Smooth muscle cell (in vitro differentiated cells): ENCODE data around the gene PHF5A. TPM values are rescaled to one million over a fixed set of nuclear protein-coding genes. Genes with fewer than 3 reads are reported as not detected.
"Not testable (repeated sequence)": the region's sequence is repeated elsewhere in the genome, so short reads cannot be mapped to it uniquely, and the experiment has no call there.

Source experiments
- DNase-seq: peaks from one replicate; lab custom pipeline; 2025; ENCODE audit not compliant: unreplicated experiment; lab: John Stamatoyannopoulos, UW
- H2AFZ ChIP-seq: fragments of 200-600 bp; sonication (generic); 2 replicates; pipeline ENCODE4 v1.6.0; 2016; ENCODE audit warnings: antibody characterized with exemption, low read depth, mild to moderate bottlenecking
- H3F3A ChIP-seq: fragments of 200-600 bp; sonication (generic); 2 replicates; pipeline ENCODE4 v1.6.0; 2017; ENCODE audit warnings: antibody characterized with exemption, low read depth
- H3K27ac ChIP-seq: fragments of 200-600 bp; sonication (generic); 2 replicates; pipeline ENCODE4 v1.5.1; 2016; ENCODE audit warnings: low read depth, mild to moderate bottlenecking
- H3K27me3 ChIP-seq: fragments of 200-600 bp; sonication (generic); 2 replicates; pipeline ENCODE4 v1.6.1; 2016; ENCODE audit warnings: low read depth, mild to moderate bottlenecking
- H3K36me3 ChIP-seq: fragments of 200-600 bp; sonication (generic); 2 replicates; pipeline ENCODE4 v1.5.1; 2016; ENCODE audit warnings: low read depth
- H3K4me1 ChIP-seq: fragments of 200-600 bp; sonication (generic); 2 replicates; pipeline ENCODE4 v1.5.1; 2016; ENCODE audit warnings: low read depth
- H3K4me2 ChIP-seq: fragments of 200-600 bp; sonication (generic); 2 replicates; pipeline ENCODE4 v1.6.0; 2016; ENCODE audit warnings: mild to moderate bottlenecking
- H3K4me3 ChIP-seq: fragments of 200-600 bp; sonication (generic); 2 replicates; pipeline ENCODE4 v1.5.1; 2016; ENCODE audit warnings: mild to moderate bottlenecking
- H3K79me2 ChIP-seq: fragments of 200-600 bp; sonication (generic); 2 replicates; pipeline ENCODE4 v1.6.0; 2016; ENCODE audit warnings: low read depth, mild to moderate bottlenecking
- H3K9ac ChIP-seq: fragments of 200-600 bp; sonication (generic); 2 replicates; pipeline ENCODE4 v1.6.0; 2016; ENCODE audit warnings: low read depth
- H3K9me3 ChIP-seq: fragments of 200-600 bp; sonication (generic); replicated peaks from 2 replicates; pipeline ENCODE4 v1.5.1; 2016; ENCODE audit warnings: low read depth
- H4K20me1 ChIP-seq: fragments of 200-600 bp; sonication (generic); 2 replicates; pipeline ENCODE4 v1.6.0; 2016; ENCODE audit warnings: low read depth
- WGBS: methylation state at CpG from one replicate; pipeline ENCODE4 v1.1.7; 2016; ENCODE audit warnings: low lambda C conversion rate; 5-methylcytosine and 5-hydroxymethylcytosine counted together
- polyA plus RNA-seq: library from polyadenylated mRNA; unstranded; fragments of >200 nt; fragmentation: Nextera tagmentation; extraction: Ambion mirVana; gene quantifications from 2 replicates; pipeline ENCODE4 v1.2.1, GENCODE V29; 2016
- total RNA-seq: library from RNA; depleted of rRNA; stranded (reverse); fragments of >200 nt; gene quantifications from 2 replicates; pipeline ENCODE4 v1.2.3, GENCODE V29; 2014
- TF ChIP-seq, protein P1 (sequence below): fragments of 200-600 bp; sonication (generic); IDR thresholded peaks from 2 replicates; pipeline ENCODE4 v1.5.1; 2017; ENCODE audit warnings: borderline replicate concordance, mild to moderate bottlenecking, antibody characterized with exemption; ENCODE audit not compliant: insufficient read depth, poor library complexity, severe bottlenecking

PHF5A gene
- total and polyA plus RNA-seq, 2 experiments from 2014 or later = 19.4 to 28.3 TPM

DNA sequence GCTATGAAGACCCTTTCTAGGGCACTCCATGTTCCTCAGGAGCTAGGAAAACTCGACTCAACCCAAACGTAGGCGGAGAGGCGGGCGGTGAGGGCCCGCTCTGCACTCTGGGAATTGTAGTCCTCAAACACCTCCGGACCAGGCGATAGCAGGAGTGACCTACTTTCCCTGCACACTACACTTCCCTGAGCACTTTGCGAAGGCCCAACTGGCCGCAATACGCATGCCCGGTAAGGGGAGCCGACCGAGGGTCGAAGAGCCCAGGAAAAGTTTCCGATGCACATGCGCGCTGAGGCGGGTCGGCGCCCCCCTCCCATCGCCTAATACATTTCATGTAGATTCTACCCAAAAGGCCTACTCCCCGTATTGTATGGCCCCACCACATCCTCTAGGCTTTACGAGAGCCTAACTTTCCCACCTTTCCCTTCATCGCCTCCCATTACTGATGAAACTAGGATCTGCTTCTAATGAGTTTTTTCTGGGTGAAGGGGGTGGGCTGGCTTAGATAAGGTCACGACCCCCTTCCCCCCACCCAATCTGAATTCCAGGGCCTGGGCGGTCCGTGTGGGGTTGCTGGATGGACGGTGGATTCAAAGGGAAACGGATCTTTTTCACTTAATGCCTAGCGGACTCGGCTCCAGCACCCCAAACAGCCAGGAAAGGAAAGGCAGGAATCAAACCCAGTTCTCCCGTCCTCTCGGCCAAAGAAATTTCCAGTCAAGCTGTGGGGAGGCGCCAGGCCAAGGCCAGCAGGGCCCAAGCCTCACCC, 23.9 kb downstream of the PHF5A start:
- TF ChIP-seq, protein P1, sequence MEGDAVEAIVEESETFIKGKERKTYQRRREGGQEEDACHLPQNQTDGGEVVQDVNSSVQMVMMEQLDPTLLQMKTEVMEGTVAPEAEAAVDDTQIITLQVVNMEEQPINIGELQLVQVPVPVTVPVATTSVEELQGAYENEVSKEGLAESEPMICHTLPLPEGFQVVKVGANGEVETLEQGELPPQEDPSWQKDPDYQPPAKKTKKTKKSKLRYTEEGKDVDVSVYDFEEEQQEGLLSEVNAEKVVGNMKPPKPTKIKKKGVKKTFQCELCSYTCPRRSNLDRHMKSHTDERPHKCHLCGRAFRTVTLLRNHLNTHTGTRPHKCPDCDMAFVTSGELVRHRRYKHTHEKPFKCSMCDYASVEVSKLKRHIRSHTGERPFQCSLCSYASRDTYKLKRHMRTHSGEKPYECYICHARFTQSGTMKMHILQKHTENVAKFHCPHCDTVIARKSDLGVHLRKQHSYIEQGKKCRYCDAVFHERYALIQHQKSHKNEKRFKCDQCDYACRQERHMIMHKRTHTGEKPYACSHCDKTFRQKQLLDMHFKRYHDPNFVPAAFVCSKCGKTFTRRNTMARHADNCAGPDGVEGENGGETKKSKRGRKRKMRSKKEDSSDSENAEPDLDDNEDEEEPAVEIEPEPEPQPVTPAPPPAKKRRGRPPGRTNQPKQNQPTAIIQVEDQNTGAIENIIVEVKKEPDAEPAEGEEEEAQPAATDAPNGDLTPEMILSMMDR = no peak
- Histone ChIP-seq H3K9ac (peak overlapping the region; percentile 94), H3K27me3 (no peaks in the 10 kb centered on the region), H3K27ac (peak overlapping the region; percentile 73), H3K4me3 (peak overlapping the region; percentile 89), H3K36me3 (no peaks in the 10 kb centered on the region), H4K20me1 (peaks cover 57% of the 10 kb centered on the region), H3K4me2 (peak overlapping the region; percentile 86), H3F3A (peaks cover 5% of the 10 kb centered on the region), H2AFZ (peak overlapping the region; percentile 54), H3K79me2 (peaks cover 66% of the 10 kb centered on the region), H3K4me1 (peaks cover 11% of the 10 kb centered on the region), H3K9me3 (no peaks in the 10 kb centered on the region)
- peak; percentile 80 for DNase-seq
- WGBS = 1% methylated on average over 35 of the region's 35 CpGs

- Histone ChIP-seq H3K36me3 (no peaks in the 10 kb centered on the region), H3F3A (no peaks in the 10 kb centered on the region), H3K27ac (peak overlapping the region; percentile 5), H2AFZ (no peak overlapping the region), H3K4me2 (no peak overlapping the region), H3K27me3 (no peaks in the 10 kb centered on the region), H3K9ac (no peak overlapping the region), H3K4me3 (no peak overlapping the region), H3K79me2 (peaks cover 85% of the 10 kb centered on the region), H3K9me3 (no peaks in the 10 kb centered on the region), H4K20me1 (peaks cover 79% of the 10 kb centered on the region), H3K4me1 (peaks cover 7% of the 10 kb centered on the region)
- no peak for DNase-seq
- 91% methylated on average over 2 of the region's 2 CpGs for WGBS
- TF ChIP-seq, protein P1 = no peak
Observed at GRCh38 chr22:41442240-41442792, 26.2 kb downstream of the PHF5A start.

DNA sequence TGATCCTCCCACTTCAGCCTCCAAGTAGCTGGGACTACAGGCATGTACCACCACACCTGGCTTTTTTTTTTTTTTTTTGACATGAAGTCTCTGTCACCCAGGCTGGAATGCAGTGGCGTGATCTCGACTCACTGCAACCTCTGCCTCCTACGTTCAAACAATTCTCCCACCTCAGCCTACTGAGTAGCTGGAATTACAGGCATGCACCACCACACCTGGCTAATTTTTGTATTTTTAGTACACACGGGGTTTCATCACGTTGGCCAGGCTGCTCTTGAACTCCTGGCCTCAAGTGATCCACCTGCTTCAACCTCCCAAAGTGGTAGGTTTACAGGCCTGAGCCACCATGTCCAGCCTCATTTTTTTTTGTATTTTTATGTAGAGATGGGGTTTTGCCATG, 28.0 kb downstream of the PHF5A start:
- not testable (repeated sequence) for DNase-seq, H3K4me3 ChIP-seq, H2AFZ ChIP-seq, H3K27ac ChIP-seq, H3K4me1 ChIP-seq, H3K9ac ChIP-seq, H3K36me3 ChIP-seq, H3K9me3 ChIP-seq, H3K27me3 ChIP-seq, H3F3A ChIP-seq, H3K4me2 ChIP-seq
- H3K79me2 ChIP-seq = peaks cover 89% of the 10 kb centered on the region
- H4K20me1 ChIP-seq = peaks cover 94% of the 10 kb centered on the region
- WGBS = 85% methylated on average over 5 of the region's 5 CpGs

DNA sequence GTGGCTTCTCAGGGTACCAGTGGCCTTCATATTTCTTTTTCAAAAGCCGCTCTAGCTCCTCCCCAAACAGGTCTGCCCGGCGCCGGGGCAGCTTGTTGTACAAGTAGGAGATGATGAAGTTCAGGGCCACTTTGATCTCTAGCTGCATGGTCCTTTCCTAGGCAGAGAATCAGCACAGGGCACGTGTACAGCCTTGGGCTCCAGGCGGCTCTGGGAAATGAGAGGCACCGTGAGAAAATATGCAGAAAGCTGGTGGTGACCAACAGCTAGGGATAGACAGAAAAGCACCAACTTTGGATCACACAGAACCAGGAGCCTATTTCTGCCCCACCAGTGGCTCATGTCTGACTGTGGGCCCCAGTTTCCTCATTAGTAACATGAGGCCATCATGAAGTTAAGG, 31.3 kb downstream of the PHF5A start:
- DNase-seq = no peak
- Histone ChIP-seq H3K27me3 (no peaks in the 10 kb centered on the region), H4K20me1 (peaks cover 100% of the 10 kb centered on the region), H3K4me2 (no peak overlapping the region), H3K79me2 (peaks cover 75% of the 10 kb centered on the region), H3K4me1 (peaks cover 4% of the 10 kb centered on the region), H2AFZ (no peak overlapping the region), H3K27ac (no peak overlapping the region), H3K9me3 (no peaks in the 10 kb centered on the region), H3K36me3 (no peaks in the 10 kb centered on the region), H3K4me3 (no peak overlapping the region), H3K9ac (no peak overlapping the region), H3F3A (no peaks in the 10 kb centered on the region)
- WGBS = 97% methylated on average over 7 of the region's 7 CpGs
- TF ChIP-seq, protein P1 = no peak
